Uterus (tissue), 2 donors: ENCODE data around the gene ARHGAP5.

Source experiments
- POLR2A ChIP-seq, 2 donors: fragments of 450-650 bp; IDR thresholded peaks; one replicate each; pipeline ENCODE4 v1.6.1; 2016; ENCODE audit warnings: antibody characterized with exemption in 2 of 2, mild to moderate bottlenecking in 1 of 2, moderate library complexity in 1 of 2
- TF ChIP-seq, protein P1 (sequence below), 4 experiments: fragments of 200-600 bp in 2 of 4; fragments of 450-650 bp in 2 of 4; sonication (generic) in 2 of 4; IDR thresholded peaks; one replicate each; pipeline ENCODE4 v1.5.1; 2016 to 2019; ENCODE audit warnings: antibody characterized with exemption in 4 of 4, mild to moderate bottlenecking in 2 of 4, moderate library complexity in 1 of 4

DNA sequence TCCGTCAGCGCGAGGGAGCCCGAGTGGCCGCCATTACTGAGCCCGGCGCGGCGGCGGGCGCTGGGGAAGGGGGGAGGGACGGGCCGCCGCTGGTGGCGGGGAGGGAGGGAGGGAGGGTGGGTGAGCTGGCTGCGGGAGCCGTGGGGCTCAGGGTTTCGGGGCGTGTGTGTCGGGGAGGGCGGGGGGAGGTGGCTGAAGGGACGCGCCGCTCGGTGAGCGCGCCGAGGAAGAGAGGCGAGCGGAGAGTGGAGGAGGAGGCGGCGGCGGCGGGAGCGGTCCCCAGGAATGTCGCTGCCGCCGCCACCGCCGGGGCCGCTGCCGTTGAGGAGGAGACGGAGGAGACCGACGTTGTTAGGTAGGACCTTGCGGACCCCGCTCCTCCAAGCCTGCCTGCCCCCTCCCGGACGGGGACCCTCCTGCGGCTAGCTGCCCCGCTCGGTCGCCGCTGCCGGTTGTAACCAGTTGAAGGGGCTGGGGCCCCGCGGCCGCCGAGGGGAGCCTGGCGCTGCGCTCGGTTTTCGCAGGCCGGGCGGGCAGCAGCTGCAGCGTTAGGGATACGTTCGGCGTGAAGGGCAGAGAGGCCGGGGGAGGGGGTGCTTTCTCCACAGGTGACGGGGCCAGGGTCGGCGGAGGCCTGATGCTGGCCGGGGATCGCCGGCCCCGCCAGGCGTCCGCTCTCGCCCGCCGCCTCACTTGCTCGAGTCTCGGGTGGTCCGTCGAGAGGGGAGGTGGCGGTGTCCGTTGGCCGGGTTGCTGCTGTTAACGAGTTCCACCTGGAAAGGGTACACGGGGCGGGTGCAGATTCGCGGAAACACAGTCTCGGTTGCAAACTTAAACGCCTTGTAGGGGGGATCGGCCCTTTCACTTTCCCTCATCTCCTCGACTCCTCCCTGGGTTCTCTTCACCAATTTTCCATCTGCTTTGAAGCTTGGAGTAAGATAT lies at the start of gene ARHGAP5:
- TF ChIP-seq, protein P1, sequence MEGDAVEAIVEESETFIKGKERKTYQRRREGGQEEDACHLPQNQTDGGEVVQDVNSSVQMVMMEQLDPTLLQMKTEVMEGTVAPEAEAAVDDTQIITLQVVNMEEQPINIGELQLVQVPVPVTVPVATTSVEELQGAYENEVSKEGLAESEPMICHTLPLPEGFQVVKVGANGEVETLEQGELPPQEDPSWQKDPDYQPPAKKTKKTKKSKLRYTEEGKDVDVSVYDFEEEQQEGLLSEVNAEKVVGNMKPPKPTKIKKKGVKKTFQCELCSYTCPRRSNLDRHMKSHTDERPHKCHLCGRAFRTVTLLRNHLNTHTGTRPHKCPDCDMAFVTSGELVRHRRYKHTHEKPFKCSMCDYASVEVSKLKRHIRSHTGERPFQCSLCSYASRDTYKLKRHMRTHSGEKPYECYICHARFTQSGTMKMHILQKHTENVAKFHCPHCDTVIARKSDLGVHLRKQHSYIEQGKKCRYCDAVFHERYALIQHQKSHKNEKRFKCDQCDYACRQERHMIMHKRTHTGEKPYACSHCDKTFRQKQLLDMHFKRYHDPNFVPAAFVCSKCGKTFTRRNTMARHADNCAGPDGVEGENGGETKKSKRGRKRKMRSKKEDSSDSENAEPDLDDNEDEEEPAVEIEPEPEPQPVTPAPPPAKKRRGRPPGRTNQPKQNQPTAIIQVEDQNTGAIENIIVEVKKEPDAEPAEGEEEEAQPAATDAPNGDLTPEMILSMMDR (IDR thresholded peaks at IDR 0.05), result peak in 2 of 4 experiments; percentile 28 to 37
- TF ChIP-seq POLR2A (IDR thresholded peaks at IDR 0.05), result no peak
